ENCODE measurements around the gene FHOD1.

DNA sequence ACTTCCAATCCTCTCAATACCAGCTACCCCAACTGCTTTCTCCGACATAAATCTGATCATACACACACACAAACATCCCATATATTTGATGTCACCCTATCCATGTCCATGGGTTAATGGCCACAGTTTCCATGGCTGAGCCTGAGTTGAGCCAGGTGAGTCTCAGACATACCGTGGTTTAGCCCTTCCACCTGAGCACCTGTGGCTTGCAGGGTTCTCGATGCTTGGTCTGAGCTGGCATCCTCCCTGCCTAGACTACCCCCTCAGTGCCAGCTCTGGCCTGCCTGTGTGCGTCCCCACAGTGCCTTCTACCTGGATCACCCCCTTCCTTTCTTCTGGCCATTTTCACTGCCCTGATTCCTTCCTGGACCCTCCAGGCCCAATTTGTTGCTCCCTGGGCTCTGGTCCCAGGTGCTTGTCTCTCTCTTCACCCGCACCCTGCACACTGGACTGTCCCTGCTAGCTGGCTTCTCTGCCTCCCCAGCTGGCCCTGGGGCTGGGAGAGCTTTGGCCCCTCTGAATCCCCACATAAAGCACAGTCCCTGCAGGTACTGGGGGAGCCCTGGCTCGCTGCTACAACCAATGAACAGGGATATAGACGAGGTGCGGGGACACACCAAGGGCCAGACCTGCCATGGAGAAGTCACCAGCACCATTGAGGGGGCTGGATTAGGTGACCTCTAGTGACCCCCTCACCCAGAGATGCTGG, 41.0 kb downstream of the FHOD1 start:
- TF ChIP-seq SMC3 (IDR thresholded peaks at IDR 0.05; ENCODE audit: low read length) (no peak), KLF12 (CRISPR knock-in tag; IDR thresholded peaks at IDR 0.05; ENCODE audit: borderline replicate concordance) (no peak), YY1 (IDR thresholded peaks at IDR 0.05; ENCODE audit: insufficient read depth, insufficient replicate concordance, low read depth, low read length) (no peak), ZBTB33 (CRISPR knock-in tag; IDR thresholded peaks at IDR 0.05) (no peak), NFATC3 (CRISPR knock-in tag; IDR thresholded peaks at IDR 0.05) (no peak), ETS1 (CRISPR knock-in tag; IDR thresholded peaks at IDR 0.05) (no peak), FOXM1 (CRISPR knock-in tag; IDR thresholded peaks at IDR 0.05) (no peak), POLR2A (IDR thresholded peaks at IDR 0.05; ENCODE audit: insufficient read depth in 1 of 2, low read depth in 2 of 2, low read length in 2 of 2) (no peak; a peak in 1 of 4 replicates), CREB1 (IDR thresholded peaks at IDR 0.05) (no peak), CREB1 (CRISPR knock-in tag; IDR thresholded peaks at IDR 0.05) (no peak), POLR2AphosphoS5 (IDR thresholded peaks at IDR 0.05; ENCODE audit: low read depth, low read length) (no peak), ZNF672 (CRISPR knock-in tag; IDR thresholded peaks at IDR 0.05) (no peak), CTCF (CRISPR knock-in tag; IDR thresholded peaks at IDR 0.05) (no peak)
- TF ChIP-seq, protein P1, sequence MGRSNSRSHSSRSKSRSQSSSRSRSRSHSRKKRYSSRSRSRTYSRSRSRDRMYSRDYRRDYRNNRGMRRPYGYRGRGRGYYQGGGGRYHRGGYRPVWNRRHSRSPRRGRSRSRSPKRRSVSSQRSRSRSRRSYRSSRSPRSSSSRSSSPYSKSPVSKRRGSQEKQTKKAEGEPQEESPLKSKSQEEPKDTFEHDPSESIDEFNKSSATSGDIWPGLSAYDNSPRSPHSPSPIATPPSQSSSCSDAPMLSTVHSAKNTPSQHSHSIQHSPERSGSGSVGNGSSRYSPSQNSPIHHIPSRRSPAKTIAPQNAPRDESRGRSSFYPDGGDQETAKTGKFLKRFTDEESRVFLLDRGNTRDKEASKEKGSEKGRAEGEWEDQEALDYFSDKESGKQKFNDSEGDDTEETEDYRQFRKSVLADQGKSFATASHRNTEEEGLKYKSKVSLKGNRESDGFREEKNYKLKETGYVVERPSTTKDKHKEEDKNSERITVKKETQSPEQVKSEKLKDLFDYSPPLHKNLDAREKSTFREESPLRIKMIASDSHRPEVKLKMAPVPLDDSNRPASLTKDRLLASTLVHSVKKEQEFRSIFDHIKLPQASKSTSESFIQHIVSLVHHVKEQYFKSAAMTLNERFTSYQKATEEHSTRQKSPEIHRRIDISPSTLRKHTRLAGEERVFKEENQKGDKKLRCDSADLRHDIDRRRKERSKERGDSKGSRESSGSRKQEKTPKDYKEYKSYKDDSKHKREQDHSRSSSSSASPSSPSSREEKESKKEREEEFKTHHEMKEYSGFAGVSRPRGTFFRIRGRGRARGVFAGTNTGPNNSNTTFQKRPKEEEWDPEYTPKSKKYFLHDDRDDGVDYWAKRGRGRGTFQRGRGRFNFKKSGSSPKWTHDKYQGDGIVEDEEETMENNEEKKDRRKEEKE (IDR thresholded peaks at IDR 0.05): no peak
- TF ChIP-seq, protein P2, sequence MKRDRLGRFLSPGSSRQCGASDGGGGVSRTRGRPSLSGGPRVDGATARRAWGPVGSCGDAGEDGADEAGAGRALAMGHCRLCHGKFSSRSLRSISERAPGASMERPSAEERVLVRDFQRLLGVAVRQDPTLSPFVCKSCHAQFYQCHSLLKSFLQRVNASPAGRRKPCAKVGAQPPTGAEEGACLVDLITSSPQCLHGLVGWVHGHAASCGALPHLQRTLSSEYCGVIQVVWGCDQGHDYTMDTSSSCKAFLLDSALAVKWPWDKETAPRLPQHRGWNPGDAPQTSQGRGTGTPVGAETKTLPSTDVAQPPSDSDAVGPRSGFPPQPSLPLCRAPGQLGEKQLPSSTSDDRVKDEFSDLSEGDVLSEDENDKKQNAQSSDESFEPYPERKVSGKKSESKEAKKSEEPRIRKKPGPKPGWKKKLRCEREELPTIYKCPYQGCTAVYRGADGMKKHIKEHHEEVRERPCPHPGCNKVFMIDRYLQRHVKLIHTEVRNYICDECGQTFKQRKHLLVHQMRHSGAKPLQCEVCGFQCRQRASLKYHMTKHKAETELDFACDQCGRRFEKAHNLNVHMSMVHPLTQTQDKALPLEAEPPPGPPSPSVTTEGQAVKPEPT (CRISPR knock-in tag; IDR thresholded peaks at IDR 0.05; ENCODE audit: low read depth): no peak
